Sciatic nerve (tissue), 2 donors: Measurements from ENCODE around the gene PRDM15. TPM values are rescaled to one million over a fixed set of nuclear protein-coding genes. Genes with fewer than 3 reads are reported as not detected.
A peak's percentile ranks its signal among the peaks of the same experiment; 100 is the strongest.

Experiments used
- ATAC-seq: fragments of 200-7000 bp; cut with Tn5 transposase; one replicate; pipeline ENCODE4 v1.9.1; 2020; ENCODE audit warnings: mild to moderate bottlenecking, moderate library complexity
- DNase-seq: peaks from one replicate; pipeline ENCODE4 v3.0.0-alpha.2; 2020; ENCODE audit warnings: low spot score
- intact Hi-C: fragments of 100-400 bp; cut with DNase I; formaldehyde crosslinking; loops from one replicate; pipeline ENCODE4 v1.14.2; 2022
- total RNA-seq: library from RNA; stranded (reverse); fragmentation: NEBNext Ultra II Directional; extraction: Animal tissue kit (Norgen Biotek cat#: 25700); gene quantifications from one replicate; pipeline ENCODE4 v1.2.1, GENCODE V29; 2021
- donor health status: DM: no; HTN: no; CAD: no.
- donor health status: DM: no; HTN: no; CAD: no.

The PRDM15 gene
- total RNA-seq, 1 donor from 2014 or later: 10.0 TPM

- ATAC-seq (peak; percentile 97), DNase-seq (peak; percentile 92)
- intact Hi-C loops: loop anchor here (2.0 kb wide), 1 partner anchor 165 kb away; no protein-coding TSS in a partner anchor
Observed at GRCh38 chr21:41777951-41778815, 101.0 kb downstream of the PRDM15 start.

- no peak for DNase-seq
- ATAC-seq: no peak
- intact Hi-C loops: no loop called here
Observed at GRCh38 chr21:41776778-41777177, 102.4 kb downstream of the PRDM15 start.

GRCh38 chr21:41775149-41775472 lies 104.0 kb downstream of the PRDM15 start:
- ATAC-seq (no peak), DNase-seq (no peak)
- intact Hi-C loops: no loop called here

- intact Hi-C loops: no loop called here
- no peak for ATAC-seq
- DNase-seq: no peak
Observed at GRCh38 chr21:41774467-41775148, 104.5 kb downstream of the PRDM15 start.

GRCh38 chr21:41772351-41773080 lies 106.6 kb downstream of the PRDM15 start:
- ATAC-seq (no peak), DNase-seq (peak; percentile 40)
- intact Hi-C loops: no loop called here

GRCh38 chr21:41771625-41771945 lies 107.6 kb downstream of the PRDM15 start:
- peak; percentile 34 for DNase-seq
- ATAC-seq: no peak
- intact Hi-C loops: no loop called here

- DNase-seq: peak; percentile 48
Observed at GRCh38 chr21:41770901-41771624, 108.1 kb downstream of the PRDM15 start.

GRCh38 chr21:41769933-41770332 lies 109.2 kb downstream of the PRDM15 start:
- DNase-seq: no peak
- intact Hi-C loops: no loop called here
- ATAC-seq: no peak

More at GRCh38 chr21:41770901-41771624, 108.1 kb downstream of the PRDM15 start:
- no peak for ATAC-seq
- intact Hi-C loops: no loop called here

- intact Hi-C loops: no loop called here
- ATAC-seq (no peak), DNase-seq (no peak)
Observed at GRCh38 chr21:41769521-41769920, 109.6 kb downstream of the PRDM15 start.

GRCh38 chr21:41769111-41769510 lies 110.0 kb downstream of the PRDM15 start:
- ATAC-seq: no peak
- no peak for DNase-seq

GRCh38 chr21:41768437-41769042 lies 110.6 kb downstream of the PRDM15 start:
- ATAC-seq (no peak), DNase-seq (peak; percentile 59)
- intact Hi-C loops: no loop called here

More at GRCh38 chr21:41769111-41769510, 110.0 kb downstream of the PRDM15 start:
- intact Hi-C loops: no loop called here

- intact Hi-C loops: no loop called here
- peak; percentile 49 for DNase-seq
- ATAC-seq: no peak
Observed at GRCh38 chr21:41767606-41768436, 111.3 kb downstream of the PRDM15 start.

GRCh38 chr21:41766883-41767605 lies 112.1 kb downstream of the PRDM15 start, which contains the start of gene RIPK4:
RIPK4 (minus strand) TSS chr21:41767052; CDS start chr21:41767041, 11 bp downstream.
- intact Hi-C loops: no loop called here
- no peak for ATAC-seq

GRCh38 chr21:41765973-41766882 lies 112.9 kb downstream of the PRDM15 start:
- DNase-seq (no peak), ATAC-seq (no peak)
- intact Hi-C loops: no loop called here

More at GRCh38 chr21:41766883-41767605, 112.1 kb downstream of the PRDM15 start, which contains the start of gene RIPK4:
- no peak for DNase-seq

GRCh38 chr21:41765420-41765821 lies 113.7 kb downstream of the PRDM15 start:
- ATAC-seq (no peak), DNase-seq (no peak)
- intact Hi-C loops: no loop called here
